Psoas muscle (tissue), 8 donors: ENCODE data around the gene SLC38A9. TPM values are rescaled to one million over a fixed set of nuclear protein-coding genes. Genes with fewer than 3 reads are reported as not detected.
"Not testable (repeated sequence)": the region's sequence is repeated elsewhere in the genome, so short reads cannot be mapped to it uniquely, and the experiment has no call there.

Experiments
- ATAC-seq, 4 donors: fragments of 200-7000 bp; cut with Tn5 transposase; one replicate each; pipeline ENCODE4 v1.9.1; 2020; ENCODE audit warnings: moderate library complexity in 3 of 4, mild to moderate bottlenecking in 2 of 4
- DNase-seq, 2 donors: peaks; one replicate each; pipeline ENCODE4 v3.0.0-alpha.2; 2020
- H3K27ac ChIP-seq: fragments of 200-600 bp; one replicate; pipeline ENCODE4 v1.8.0; 2022
- H3K27me3 ChIP-seq, 3 donors: fragments of 200-600 bp in 1 of 3; one replicate each; pipeline versions ENCODE4 v1.6.1 to v1.8.0; 2013 to 2022; ENCODE audit warnings: low read length in 2 of 3, mild to moderate bottlenecking in 2 of 3, moderate library complexity in 1 of 3; ENCODE audit not compliant: insufficient read depth in 3 of 3
- H3K36me3 ChIP-seq, 2 donors: fragments of 200-600 bp in 1 of 2; one replicate each; pipeline versions ENCODE4 v1.6.1 to v1.8.0; 2013 to 2022; ENCODE audit warnings: low read depth in 1 of 2, mild to moderate bottlenecking in 1 of 2, moderate library complexity in 1 of 2; ENCODE audit not compliant: insufficient read depth in 1 of 2
- H3K4me1 ChIP-seq: fragments of 200-600 bp; one replicate; pipeline ENCODE4 v1.8.0; 2022
- H3K4me3 ChIP-seq: fragments of 200-600 bp; one replicate; pipeline ENCODE4 v1.8.0; 2022; ENCODE audit warnings: mild to moderate bottlenecking
- H3K9me3 ChIP-seq: fragments of 200-600 bp; one replicate; pipeline ENCODE4 v1.8.0; 2022
- whole genome bisulfite sequencing, 3 donors: extraction: QIAGEN DNeasy Blood & Tissue Kit; methylation state at CpG; one replicate each; pipeline versions ENCODE4 v1.1.6 to v1.1.7; 2013; 5-methylcytosine and 5-hydroxymethylcytosine counted together
- intact Hi-C, 2 donors: fragments of 100-400 bp; cut with DNase I; formaldehyde crosslinking; loops; one replicate each; pipeline versions ENCODE4 v1.11.0 to v1.14.2; 2022
- long read RNA-seq, 2 donors: library from polyadenylated mRNA; unstranded; transcript quantifications; one replicate each; pipeline ENCODE4 v2.0.0, GENCODE V29; 2021
- polyA plus RNA-seq, 3 donors: library from polyadenylated mRNA; stranded (reverse); fragments of 200-250 nt; gene quantifications; one replicate each; pipeline ENCODE4 v1.2.3, GENCODE V29; 2013
- total RNA-seq, 4 donors: library from RNA; stranded (reverse); fragmentation: NEBNext Ultra II Directional in 2 of 4; extraction: Animal tissue kit (Norgen Biotek cat#: 25700) in 2 of 4; gene quantifications; one replicate each; pipeline versions ENCODE4 v1.2.1 to v1.2.4, GENCODE V29; 2021 to 2023
- TF ChIP-seq, protein P1 (sequence below): fragments of 200-600 bp; IDR thresholded peaks from one replicate; pipeline ENCODE4 v1.8.0; 2022; ENCODE audit warnings: antibody characterized with exemption
- donor health status: healthy with polysubstance abuse.
- donor health status: DM: no; HTN: no; CAD: no; lungs with moderate emphysema.
- donor health status: Bipolar disorder and iron deficiency.
- donor health status: healthy.
- donor health status: DM: yes; HTN: yes; CAD: no.
- donor health status: DM: no; HTN: no; CAD: no.
- donor health status: DM: no; HTN: no; CAD: no.
- donor health status: DM: yes; HTN: yes; CAD: no.

The SLC38A9 gene, protein sequence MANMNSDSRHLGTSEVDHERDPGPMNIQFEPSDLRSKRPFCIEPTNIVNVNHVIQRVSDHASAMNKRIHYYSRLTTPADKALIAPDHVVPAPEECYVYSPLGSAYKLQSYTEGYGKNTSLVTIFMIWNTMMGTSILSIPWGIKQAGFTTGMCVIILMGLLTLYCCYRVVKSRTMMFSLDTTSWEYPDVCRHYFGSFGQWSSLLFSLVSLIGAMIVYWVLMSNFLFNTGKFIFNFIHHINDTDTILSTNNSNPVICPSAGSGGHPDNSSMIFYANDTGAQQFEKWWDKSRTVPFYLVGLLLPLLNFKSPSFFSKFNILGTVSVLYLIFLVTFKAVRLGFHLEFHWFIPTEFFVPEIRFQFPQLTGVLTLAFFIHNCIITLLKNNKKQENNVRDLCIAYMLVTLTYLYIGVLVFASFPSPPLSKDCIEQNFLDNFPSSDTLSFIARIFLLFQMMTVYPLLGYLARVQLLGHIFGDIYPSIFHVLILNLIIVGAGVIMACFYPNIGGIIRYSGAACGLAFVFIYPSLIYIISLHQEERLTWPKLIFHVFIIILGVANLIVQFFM
- total RNA-seq (1 to 10 TPM; 4.8 to 7.2 (median 6.8) TPM), polyA plus RNA-seq (1 to 10 TPM; 4.3 to 7.1 (median 5.5) TPM)
- long read RNA-seq, donor 1, partial matches to known transcripts = 0 of 3 reads
- long read RNA-seq, donor 1, other reads (novel, unspliced or antisense) = 1 of 3 reads
- long read RNA-seq, donor 2, partial matches to known transcripts = 1 of 6 reads
- long read RNA-seq, donor 2, other reads (novel, unspliced or antisense) = 1 of 6 reads

DNA sequence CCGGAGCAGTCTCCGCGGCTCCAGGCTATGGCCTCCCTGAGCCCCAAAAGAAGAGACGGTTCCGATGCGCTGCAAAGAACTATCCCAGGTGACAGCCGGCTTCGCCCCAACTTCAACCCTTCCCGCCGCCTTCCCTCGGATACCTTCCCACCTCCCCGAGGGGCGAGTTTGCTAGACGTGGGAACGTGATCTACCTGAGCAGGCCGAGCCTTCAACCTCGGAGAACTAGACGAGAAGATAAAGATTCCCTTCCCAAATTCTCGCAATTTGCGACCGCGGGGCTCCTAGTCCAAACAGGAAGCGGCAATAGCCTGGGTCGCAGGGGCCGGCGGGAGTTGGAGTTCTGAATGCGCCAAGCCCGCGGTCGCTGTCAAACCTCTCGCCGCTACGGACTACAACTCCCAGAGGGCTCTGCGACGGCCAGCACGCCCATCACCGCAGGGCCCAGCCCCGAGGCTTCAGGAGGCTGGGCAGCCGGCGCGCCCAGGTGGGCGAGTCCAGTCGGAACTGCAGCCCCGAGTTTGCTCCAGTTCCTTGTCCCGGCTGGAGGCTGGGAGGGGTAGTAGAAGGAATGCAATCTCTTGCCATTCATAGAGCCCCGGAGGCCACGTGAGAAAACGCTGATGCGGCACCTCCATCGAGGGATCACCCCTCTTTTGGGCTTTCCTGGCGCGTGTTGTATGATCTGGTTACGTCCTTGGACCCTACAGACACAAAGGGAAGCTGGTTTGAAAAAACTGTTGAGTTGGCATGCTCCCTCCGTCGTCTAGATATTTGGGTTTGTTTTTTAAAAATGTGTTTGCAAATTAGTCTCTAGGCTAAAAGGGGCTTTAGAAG is at the start of gene SLC38A9:
Gene SLC38A9, minus strand, starts transcription at position 302 of the 837 bp plus-strand sequence. CDS start 14,366 bp downstream, outside the sequence.
- peaks cover 0 to 24% of the 10 kb centered on the region in 2 donors for H3K36me3 ChIP-seq
- peak within 1 kb of the TSS; percentile 72 for H3K27ac ChIP-seq
- no peaks in the 10 kb centered on the region for H3K9me3 ChIP-seq
- peaks cover 6% of the 10 kb centered on the region for H3K4me1 ChIP-seq
- H3K27me3 ChIP-seq = no peaks in the 10 kb centered on the region
- H3K4me3 ChIP-seq = peak within 1 kb of the TSS; percentile 82
- DNase-seq (peak; percentile 97 to 98), ATAC-seq (peak; percentile 100)
- intact Hi-C loops = loop anchor here in 1 of 2 donors (10.0 kb wide), 1 partner anchor 493 kb away; no protein-coding TSS in a partner anchor
- TF ChIP-seq, protein P1, sequence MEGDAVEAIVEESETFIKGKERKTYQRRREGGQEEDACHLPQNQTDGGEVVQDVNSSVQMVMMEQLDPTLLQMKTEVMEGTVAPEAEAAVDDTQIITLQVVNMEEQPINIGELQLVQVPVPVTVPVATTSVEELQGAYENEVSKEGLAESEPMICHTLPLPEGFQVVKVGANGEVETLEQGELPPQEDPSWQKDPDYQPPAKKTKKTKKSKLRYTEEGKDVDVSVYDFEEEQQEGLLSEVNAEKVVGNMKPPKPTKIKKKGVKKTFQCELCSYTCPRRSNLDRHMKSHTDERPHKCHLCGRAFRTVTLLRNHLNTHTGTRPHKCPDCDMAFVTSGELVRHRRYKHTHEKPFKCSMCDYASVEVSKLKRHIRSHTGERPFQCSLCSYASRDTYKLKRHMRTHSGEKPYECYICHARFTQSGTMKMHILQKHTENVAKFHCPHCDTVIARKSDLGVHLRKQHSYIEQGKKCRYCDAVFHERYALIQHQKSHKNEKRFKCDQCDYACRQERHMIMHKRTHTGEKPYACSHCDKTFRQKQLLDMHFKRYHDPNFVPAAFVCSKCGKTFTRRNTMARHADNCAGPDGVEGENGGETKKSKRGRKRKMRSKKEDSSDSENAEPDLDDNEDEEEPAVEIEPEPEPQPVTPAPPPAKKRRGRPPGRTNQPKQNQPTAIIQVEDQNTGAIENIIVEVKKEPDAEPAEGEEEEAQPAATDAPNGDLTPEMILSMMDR = no peak
- WGBS, 3 donors = 0 to 1% (median 1%) methylated on average over 55 of the region's 55 CpGs

DNA sequence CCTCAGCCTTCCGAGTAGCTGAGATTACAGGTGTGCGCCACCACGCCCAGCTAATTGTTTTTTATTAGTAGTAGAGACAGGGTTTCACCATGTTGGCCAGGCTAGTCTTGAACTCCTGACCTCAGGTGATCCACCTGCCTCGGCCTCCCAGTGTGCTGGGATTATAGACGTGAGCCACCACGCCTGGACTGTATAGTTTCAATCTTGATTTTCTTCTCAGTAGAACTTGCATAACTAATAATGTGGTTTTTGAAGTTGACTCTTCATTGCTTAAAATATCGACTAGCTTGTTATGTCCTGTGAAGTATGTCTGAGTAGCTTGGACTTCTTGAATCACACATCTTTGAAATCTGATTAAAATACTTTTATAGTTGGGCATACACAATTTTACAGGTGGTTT is 49.6 kb upstream of the SLC38A9 start:
- H3K27ac ChIP-seq, intact Hi-C loops, H3K9me3 ChIP-seq, H3K4me1 ChIP-seq, ATAC-seq, H3K36me3 ChIP-seq, H3K27me3 ChIP-seq, H3K4me3 ChIP-seq, DNase-seq: not testable (repeated sequence)
- 90 to 93% (median 91%) methylated on average over 7 of the region's 7 CpGs for WGBS, 3 donors

DNA sequence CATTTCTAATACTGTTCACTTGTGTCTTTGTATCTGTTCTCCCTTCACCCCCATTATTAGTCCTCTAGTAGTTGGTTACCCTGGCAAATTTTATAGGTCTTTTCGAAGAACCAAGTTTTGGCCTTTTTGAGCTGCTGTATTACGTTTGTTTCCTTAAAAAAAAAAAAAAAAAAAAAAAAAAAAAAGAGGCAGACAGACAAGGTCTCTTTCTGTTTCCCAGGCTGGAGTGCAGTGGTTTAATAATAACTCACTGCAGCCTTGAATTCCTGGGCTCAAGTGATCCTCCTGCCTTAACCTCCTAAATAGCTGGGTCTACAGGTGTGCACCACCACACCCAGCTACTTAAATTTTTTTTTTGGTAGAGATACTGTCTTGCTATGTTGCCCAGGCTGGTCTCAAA is 46.6 kb upstream of the SLC38A9 start:
- TF ChIP-seq, protein P1 = no peak
- WGBS, 3 donors = 58 to 74% (median 70%) methylated on average over 2 of the region's 2 CpGs
- no peak for ATAC-seq

DNA sequence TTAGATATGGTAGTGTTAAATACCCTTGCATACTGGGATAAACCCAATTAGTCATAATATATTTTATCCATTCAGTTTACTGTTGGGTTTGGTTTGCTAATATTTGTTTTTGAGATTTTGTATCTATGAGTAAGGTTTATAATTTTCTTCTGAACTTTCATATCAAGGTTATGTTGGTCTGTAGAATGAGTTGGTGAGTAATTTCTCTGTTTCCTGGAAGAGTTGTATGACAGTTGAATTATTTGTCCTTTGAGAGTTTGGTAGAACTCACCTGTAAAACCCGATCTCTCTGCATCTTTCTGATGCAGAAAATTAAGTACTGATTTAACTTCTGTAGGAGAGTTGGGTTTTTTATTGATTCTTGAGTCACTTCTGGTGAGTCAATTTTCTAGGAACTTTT is 46.1 kb upstream of the SLC38A9 start:
- TF ChIP-seq, protein P1 = no peak
- ATAC-seq (no peak), DNase-seq (no peak)
- no peaks in the 10 kb centered on the region for H3K27me3 ChIP-seq
- no peaks in the 10 kb centered on the region for H3K4me1 ChIP-seq
- no peaks in the 10 kb centered on the region for H3K36me3 ChIP-seq
- intact Hi-C loops = no loop called here
- 84 to 97% (median 86%) methylated on average over 1 of the region's 1 CpG for WGBS, 3 donors
- H3K4me3 ChIP-seq = no peak overlapping the region
- H3K9me3 ChIP-seq = no peaks in the 10 kb centered on the region
- H3K27ac ChIP-seq = no peak overlapping the region

More for the DNA sequence above, 46.6 kb upstream of the SLC38A9 start:
- Histone ChIP-seq H3K9me3 (no peaks in the 10 kb centered on the region), H3K27me3 (no peaks in the 10 kb centered on the region), H3K4me3 (no peak overlapping the region), H3K27ac (no peak overlapping the region), H3K36me3 (no peaks in the 10 kb centered on the region), H3K4me1 (no peaks in the 10 kb centered on the region)
- intact Hi-C loops = no loop called here
- no peak for DNase-seq
